Thyroid gland (tissue), 4 donors: ENCODE measurements around the gene DCAF7.

Experiments
- POLR2A ChIP-seq, 2 donors: fragments of 450-650 bp; IDR thresholded peaks; one replicate each; pipeline ENCODE4 v1.6.1; 2017; ENCODE audit warnings: antibody characterized with exemption in 2 of 2, mild to moderate bottlenecking in 2 of 2, moderate library complexity in 1 of 2
- TF ChIP-seq, protein P1 (sequence below), 6 experiments: fragments of 200-600 bp in 3 of 6; fragments of 450-650 bp in 3 of 6; sonication (generic) in 3 of 6; IDR thresholded peaks; one replicate each; pipeline ENCODE4 v1.5.1; 2016 to 2019; ENCODE audit warnings: antibody characterized with exemption in 6 of 6, mild to moderate bottlenecking in 2 of 6, inconsistent platforms in 1 of 6, moderate library complexity in 1 of 6

DNA sequence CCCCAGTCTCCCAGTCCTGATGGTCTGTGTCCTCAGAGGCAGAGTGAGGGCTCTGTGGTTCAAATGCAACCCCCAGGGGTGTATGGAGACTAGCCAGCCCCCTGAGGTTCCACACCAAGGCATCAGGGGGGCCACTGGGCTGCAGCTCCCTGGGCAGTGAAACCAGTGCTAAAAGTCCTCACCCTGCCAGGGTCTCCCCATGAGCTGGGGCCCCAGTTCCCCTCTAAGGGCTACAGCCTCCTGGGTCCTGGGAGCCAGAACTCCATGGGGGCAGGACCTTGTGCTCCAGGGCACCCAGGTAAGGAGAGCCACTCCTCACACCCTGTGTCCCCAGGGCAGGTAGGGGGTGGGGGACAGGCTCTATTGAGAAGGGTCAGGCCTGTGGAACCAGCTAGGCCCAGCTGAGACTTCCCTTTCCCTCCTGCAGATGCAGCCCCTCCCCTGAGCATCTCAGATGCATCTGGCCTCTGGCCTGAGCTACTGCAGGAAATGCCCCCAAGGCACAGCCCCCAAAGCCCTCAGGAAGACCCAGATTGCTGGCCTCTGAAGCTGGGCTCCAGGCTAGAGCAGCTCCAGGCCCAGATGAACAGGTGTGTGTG, 6.4 kb upstream of the DCAF7 start:
- TF ChIP-seq POLR2A (IDR thresholded peaks at IDR 0.05), result no peak
- TF ChIP-seq, protein P1, sequence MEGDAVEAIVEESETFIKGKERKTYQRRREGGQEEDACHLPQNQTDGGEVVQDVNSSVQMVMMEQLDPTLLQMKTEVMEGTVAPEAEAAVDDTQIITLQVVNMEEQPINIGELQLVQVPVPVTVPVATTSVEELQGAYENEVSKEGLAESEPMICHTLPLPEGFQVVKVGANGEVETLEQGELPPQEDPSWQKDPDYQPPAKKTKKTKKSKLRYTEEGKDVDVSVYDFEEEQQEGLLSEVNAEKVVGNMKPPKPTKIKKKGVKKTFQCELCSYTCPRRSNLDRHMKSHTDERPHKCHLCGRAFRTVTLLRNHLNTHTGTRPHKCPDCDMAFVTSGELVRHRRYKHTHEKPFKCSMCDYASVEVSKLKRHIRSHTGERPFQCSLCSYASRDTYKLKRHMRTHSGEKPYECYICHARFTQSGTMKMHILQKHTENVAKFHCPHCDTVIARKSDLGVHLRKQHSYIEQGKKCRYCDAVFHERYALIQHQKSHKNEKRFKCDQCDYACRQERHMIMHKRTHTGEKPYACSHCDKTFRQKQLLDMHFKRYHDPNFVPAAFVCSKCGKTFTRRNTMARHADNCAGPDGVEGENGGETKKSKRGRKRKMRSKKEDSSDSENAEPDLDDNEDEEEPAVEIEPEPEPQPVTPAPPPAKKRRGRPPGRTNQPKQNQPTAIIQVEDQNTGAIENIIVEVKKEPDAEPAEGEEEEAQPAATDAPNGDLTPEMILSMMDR (IDR thresholded peaks at IDR 0.05), result no peak
